Memory B cell (primary cell): ENCODE data around the gene SERP2.

Source experiments
- ATAC-seq: fragments of 150-1000 bp; cut with Tn5 transposase; 2 replicates; pipeline ENCODE4 v1.10.0; 2021; ENCODE audit warnings: low read depth, mild to moderate bottlenecking, moderate library complexity
- DNase-seq, 2 donors: peaks; one replicate each; pipeline ENCODE4 v3.0.0; 2022; ENCODE audit warnings: low spot score in 2 of 2
- H3K27ac Mint-ChIP-seq: one replicate; pipeline ENCODE4 v1.8.0; 2022; ENCODE audit warnings: mild to moderate bottlenecking, moderate library complexity, mixed read lengths
- H3K27me3 Mint-ChIP-seq: one replicate; pipeline ENCODE4 v1.8.0; 2022; ENCODE audit warnings: mixed read lengths
- H3K36me3 Mint-ChIP-seq: one replicate; pipeline ENCODE4 v1.8.0; 2022; ENCODE audit warnings: mild to moderate bottlenecking, mixed read lengths
- H3K4me1 Mint-ChIP-seq: one replicate; pipeline ENCODE4 v1.8.0; 2022; ENCODE audit warnings: mixed read lengths
- H3K4me3 Mint-ChIP-seq: one replicate; pipeline ENCODE4 v1.8.0; 2022; ENCODE audit warnings: mild to moderate bottlenecking, moderate library complexity, mixed read lengths
- H3K9me3 Mint-ChIP-seq: one replicate; pipeline ENCODE4 v1.8.0; 2022; ENCODE audit warnings: mixed read lengths

Gene SERP2

DNA sequence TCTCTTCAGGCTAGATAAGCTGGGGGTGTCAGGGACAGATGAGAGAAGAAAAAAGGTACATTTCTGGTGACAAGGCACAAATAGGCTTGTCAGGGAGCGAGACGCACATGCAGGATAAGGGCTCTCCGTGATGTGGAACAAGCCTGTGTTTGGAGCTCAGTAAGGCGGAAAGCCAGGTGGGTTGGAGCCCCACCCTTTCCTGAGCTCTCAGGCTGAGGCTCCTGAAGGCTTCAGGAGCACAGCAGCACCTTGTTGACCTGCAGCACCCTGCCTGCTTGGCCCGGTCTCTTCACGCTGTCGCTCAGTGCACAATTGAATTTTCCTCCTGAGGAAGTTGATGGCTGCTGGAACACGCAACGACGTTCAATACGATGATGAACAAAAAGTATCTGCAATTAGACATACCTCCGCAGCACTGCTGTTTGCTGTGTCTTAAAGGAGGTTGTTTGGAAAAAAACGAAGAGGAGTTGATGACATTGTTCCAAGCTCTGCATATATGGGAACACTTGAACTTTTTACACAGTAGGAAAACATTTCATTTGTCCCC, 29.3 kb downstream of the SERP2 start:
- DNase-seq: no peak
- no peaks in the 10 kb centered on the region for H3K4me1 Mint-ChIP-seq
- peaks cover 19% of the 10 kb centered on the region for H3K27me3 Mint-ChIP-seq
- H3K4me3 Mint-ChIP-seq: no peak overlapping the region
- H3K36me3 Mint-ChIP-seq: no peaks in the 10 kb centered on the region
- H3K27ac Mint-ChIP-seq: no peak overlapping the region
- no peak for ATAC-seq
- no peaks in the 10 kb centered on the region for H3K9me3 Mint-ChIP-seq

DNA sequence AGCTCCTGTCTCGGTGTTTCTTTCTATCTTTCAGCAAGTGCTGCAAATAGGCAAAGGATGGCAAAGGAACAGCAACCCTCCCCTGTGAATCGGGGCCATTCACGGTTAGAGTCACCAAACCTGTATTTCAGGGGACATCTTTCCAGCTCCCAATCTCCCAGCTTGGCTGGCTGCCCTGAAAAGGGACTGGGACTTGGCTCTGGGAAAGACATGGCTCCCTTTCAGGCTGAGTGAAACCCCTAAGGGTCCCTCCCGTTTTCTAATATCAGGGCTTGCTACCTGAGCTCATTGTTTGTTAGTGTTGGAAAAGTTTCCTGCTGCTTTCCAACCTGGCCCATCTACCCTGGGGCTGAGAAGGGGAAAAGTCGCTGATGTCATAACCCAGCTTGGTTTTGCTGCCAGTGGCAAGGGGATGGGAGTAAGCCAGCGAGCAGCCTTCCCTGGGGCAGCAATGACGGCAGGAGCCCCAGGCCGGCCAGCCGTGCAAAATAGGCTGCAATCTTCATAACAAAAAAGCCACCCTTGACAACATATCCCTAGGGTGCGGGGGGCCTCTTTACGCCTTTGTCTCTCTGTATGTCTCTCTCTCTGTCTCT, 29.9 kb downstream of the SERP2 start:
- H3K4me3 Mint-ChIP-seq: no peak overlapping the region
- no peak for DNase-seq
- no peaks in the 10 kb centered on the region for H3K9me3 Mint-ChIP-seq
- H3K36me3 Mint-ChIP-seq: no peaks in the 10 kb centered on the region
- H3K4me1 Mint-ChIP-seq: no peaks in the 10 kb centered on the region
- ATAC-seq: no peak
- H3K27me3 Mint-ChIP-seq: peaks cover 19% of the 10 kb centered on the region
- H3K27ac Mint-ChIP-seq: no peak overlapping the region

DNA sequence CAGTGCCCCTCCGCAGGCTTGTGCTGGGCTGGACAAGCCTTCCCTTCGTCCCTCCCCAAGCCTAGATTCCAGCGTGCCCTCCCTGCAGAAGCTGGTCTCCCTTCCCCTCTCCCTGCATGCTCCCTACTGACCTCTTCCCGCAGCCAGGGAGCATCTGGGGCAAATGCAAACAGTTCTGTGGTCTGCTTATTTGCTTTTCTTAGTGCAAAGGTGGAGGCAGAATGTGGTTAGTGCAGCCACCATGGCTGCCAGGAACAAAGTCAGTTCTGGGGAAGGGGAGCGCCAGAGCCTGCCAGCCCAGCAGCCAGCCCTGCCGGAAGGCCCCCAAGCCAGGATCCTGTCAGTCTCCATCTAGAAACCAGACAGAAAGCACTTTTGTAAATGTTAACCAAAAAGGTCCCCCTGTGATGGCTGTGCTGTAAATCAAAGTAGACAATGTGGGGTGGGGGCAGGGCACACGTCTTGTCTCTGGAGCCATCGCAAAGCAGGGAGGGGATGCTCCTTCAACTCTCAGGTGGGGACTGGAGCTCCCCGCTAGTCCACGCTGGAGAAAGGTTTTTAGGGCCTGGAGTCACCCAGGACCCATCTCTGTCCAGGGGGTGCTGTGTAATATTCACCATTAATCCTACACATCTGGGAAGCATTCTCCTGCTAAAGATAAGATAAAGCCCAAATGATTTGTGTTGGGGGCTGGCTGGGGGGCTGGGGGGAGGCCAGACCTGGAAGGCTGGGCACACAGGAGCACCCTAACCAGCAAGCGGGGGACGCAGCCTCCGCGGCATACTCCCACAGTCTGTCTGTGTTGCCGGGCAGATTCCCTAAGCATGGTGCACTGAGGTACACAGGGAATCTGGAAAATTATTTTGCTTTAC, 30.9 kb downstream of the SERP2 start:
- Mint-ChIP-seq H3K27ac (no peak overlapping the region), H3K4me3 (no peak overlapping the region)

DNA sequence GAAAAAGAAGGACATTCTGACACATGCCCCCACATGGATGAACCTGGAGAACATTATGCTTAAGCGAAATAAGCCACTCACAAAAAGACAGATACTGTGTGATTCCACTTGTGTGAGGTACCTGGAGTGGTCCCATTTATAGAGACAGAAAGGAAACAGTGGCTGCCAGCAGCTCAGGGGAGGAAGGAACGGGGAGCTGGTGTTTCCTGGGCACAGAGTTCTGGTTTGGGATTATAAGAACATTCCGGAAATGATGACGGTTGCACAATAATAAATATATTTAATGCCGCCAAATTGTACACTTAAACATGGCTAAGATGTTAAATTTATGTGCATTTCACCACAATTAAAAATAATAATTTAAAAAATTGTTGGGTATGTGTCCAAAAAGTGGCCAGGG, 33.0 kb downstream of the SERP2 start:
- DNase-seq: no peak
- Mint-ChIP-seq H3K27me3 (peaks cover 18% of the 10 kb centered on the region), H3K9me3 (no peaks in the 10 kb centered on the region), H3K27ac (no peak overlapping the region), H3K36me3 (no peaks in the 10 kb centered on the region), H3K4me1 (no peaks in the 10 kb centered on the region), H3K4me3 (no peak overlapping the region)
- ATAC-seq: no peak

More for the DNA sequence above, 30.9 kb downstream of the SERP2 start:
- Mint-ChIP-seq H3K36me3 (no peaks in the 10 kb centered on the region), H3K27me3 (peaks cover 13% of the 10 kb centered on the region), H3K4me1 (no peaks in the 10 kb centered on the region), H3K9me3 (no peaks in the 10 kb centered on the region)
- DNase-seq (no peak), ATAC-seq (no peak)

- no peak overlapping the region for H3K27ac Mint-ChIP-seq
- no peak overlapping the region for H3K4me3 Mint-ChIP-seq
- DNase-seq: no peak
- no peaks in the 10 kb centered on the region for H3K4me1 Mint-ChIP-seq
- ATAC-seq: no peak
- H3K36me3 Mint-ChIP-seq: no peaks in the 10 kb centered on the region
- peaks cover 18% of the 10 kb centered on the region for H3K27me3 Mint-ChIP-seq
- no peaks in the 10 kb centered on the region for H3K9me3 Mint-ChIP-seq
Observed at GRCh38 chr13:44407379-44407778, 33.8 kb downstream of the SERP2 start.

GRCh38 chr13:44407891-44408290, 34.3 kb downstream of the SERP2 start:
- Mint-ChIP-seq H3K27me3 (peaks cover 18% of the 10 kb centered on the region), H3K4me3 (no peak overlapping the region), H3K36me3 (no peaks in the 10 kb centered on the region), H3K4me1 (no peaks in the 10 kb centered on the region), H3K9me3 (no peaks in the 10 kb centered on the region), H3K27ac (no peak overlapping the region)
- no peak for ATAC-seq
- DNase-seq: no peak

DNA sequence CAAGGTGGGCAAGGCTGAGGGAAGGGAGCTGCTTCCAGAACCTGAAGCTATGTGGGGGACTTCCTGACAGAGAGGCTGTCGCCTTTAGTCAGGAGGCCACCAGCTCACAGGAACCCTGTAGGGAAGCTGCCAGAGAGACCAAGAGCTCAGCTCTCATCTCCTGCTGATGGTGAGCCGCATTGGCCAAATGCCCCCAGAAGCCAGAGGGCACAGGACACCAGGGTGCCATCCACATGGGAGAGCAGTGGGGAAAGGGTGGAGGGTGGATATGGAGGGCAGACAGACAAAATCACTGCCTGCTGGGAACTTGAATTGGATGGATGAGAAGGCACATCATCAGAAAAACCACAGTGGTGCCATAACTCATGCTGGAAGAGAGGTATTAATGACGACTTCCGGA, 36.0 kb downstream of the SERP2 start:
- H3K27me3 Mint-ChIP-seq: peaks cover 18% of the 10 kb centered on the region
- no peaks in the 10 kb centered on the region for H3K4me1 Mint-ChIP-seq
- H3K9me3 Mint-ChIP-seq: no peaks in the 10 kb centered on the region
- no peak for ATAC-seq
- no peak for DNase-seq
- H3K27ac Mint-ChIP-seq: no peak overlapping the region
- no peaks in the 10 kb centered on the region for H3K36me3 Mint-ChIP-seq
- H3K4me3 Mint-ChIP-seq: no peak overlapping the region

GRCh38 chr13:44410328-44410859, 36.8 kb downstream of the SERP2 start:
- peaks cover 18% of the 10 kb centered on the region for H3K27me3 Mint-ChIP-seq
- H3K4me1 Mint-ChIP-seq: no peaks in the 10 kb centered on the region
- no peak overlapping the region for H3K27ac Mint-ChIP-seq
- no peaks in the 10 kb centered on the region for H3K9me3 Mint-ChIP-seq
- DNase-seq (no peak), ATAC-seq (no peak)
- H3K4me3 Mint-ChIP-seq: no peak overlapping the region
- H3K36me3 Mint-ChIP-seq: no peaks in the 10 kb centered on the region

DNA sequence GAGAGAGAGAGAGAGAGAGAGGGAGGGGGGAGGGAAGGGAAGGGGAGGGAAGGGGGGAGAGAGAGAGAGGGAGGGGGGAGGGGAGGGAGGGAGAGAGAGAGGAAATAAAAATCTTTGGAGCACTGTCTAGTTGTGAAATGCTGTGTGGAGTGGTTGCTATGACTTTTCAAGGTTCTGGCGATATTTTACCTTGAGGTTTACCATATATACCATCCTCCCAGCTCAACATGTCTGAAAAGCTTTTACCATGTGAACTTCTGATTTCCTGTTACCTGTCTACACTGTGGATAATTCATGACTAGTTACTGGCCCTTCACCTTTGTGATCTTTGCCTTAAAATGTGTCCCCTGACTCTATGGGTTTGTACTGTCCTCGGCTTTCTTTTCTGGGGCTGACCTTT, 38.2 kb downstream of the SERP2 start:
- DNase-seq (no peak), ATAC-seq (no peak)
- Mint-ChIP-seq H3K9me3 (no peaks in the 10 kb centered on the region), H3K27ac (no peak overlapping the region), H3K27me3 (peaks cover 15% of the 10 kb centered on the region), H3K4me3 (no peak overlapping the region), H3K4me1 (peaks cover 4% of the 10 kb centered on the region), H3K36me3 (no peaks in the 10 kb centered on the region)

DNA sequence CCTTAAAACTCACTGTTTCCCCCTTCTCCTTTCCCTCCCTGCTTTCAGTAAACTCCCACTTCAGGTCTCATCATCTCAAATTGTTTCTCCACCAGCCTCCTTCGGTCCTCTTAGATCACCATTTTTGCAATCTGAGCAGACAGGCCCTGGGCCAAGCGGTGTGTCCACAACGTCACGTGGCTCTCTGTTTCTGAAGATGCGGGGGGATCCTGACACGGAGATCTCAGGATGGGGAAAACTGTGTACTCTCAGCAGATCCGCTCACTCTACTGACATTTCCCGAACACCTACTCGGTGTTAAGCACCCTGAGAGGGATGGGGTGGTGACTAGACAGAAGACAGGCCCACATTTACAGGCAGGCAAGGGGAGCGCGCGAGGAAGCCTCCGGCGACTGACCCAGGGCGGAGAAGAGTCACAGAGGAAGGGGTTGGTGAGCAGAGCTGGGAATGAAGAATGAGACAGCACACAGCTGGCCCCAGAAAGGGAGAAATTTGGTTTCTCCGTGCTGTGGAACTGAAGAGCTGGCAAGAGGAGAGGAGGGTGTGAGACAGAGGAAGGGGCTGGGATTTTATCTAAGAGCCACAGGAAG, 38.8 kb downstream of the SERP2 start:
- Mint-ChIP-seq H3K27me3 (peaks cover 13% of the 10 kb centered on the region), H3K36me3 (no peaks in the 10 kb centered on the region), H3K4me1 (peaks cover 4% of the 10 kb centered on the region), H3K27ac (no peak overlapping the region), H3K9me3 (no peaks in the 10 kb centered on the region), H3K4me3 (no peak overlapping the region)
- ATAC-seq (no peak), DNase-seq (no peak)

GRCh38 chr13:44413095-44413494, 39.5 kb downstream of the SERP2 start:
- H3K27me3 Mint-ChIP-seq: peaks cover 13% of the 10 kb centered on the region
- H3K4me1 Mint-ChIP-seq: peaks cover 8% of the 10 kb centered on the region
- no peaks in the 10 kb centered on the region for H3K36me3 Mint-ChIP-seq
- DNase-seq: no peak
- H3K4me3 Mint-ChIP-seq: no peak overlapping the region
- no peaks in the 10 kb centered on the region for H3K9me3 Mint-ChIP-seq
- no peak for ATAC-seq
- H3K27ac Mint-ChIP-seq: no peak overlapping the region

- ATAC-seq (no peak), DNase-seq (no peak)
- no peak overlapping the region for H3K4me3 Mint-ChIP-seq
- H3K4me1 Mint-ChIP-seq: peaks cover 9% of the 10 kb centered on the region
- no peak overlapping the region for H3K27ac Mint-ChIP-seq
- H3K27me3 Mint-ChIP-seq: peaks cover 11% of the 10 kb centered on the region
- no peaks in the 10 kb centered on the region for H3K36me3 Mint-ChIP-seq
- H3K9me3 Mint-ChIP-seq: no peaks in the 10 kb centered on the region
Observed at GRCh38 chr13:44414716-44415115, 41.1 kb downstream of the SERP2 start.

GRCh38 chr13:44415815-44416214, 42.2 kb downstream of the SERP2 start:
- no peak overlapping the region for H3K4me3 Mint-ChIP-seq
- H3K27ac Mint-ChIP-seq: no peak overlapping the region
- ATAC-seq (no peak), DNase-seq (no peak)
- H3K4me1 Mint-ChIP-seq: peaks cover 9% of the 10 kb centered on the region
- no peaks in the 10 kb centered on the region for H3K9me3 Mint-ChIP-seq
- H3K36me3 Mint-ChIP-seq: no peaks in the 10 kb centered on the region
- H3K27me3 Mint-ChIP-seq: peaks cover 8% of the 10 kb centered on the region

GRCh38 chr13:44416301-44416700, 42.7 kb downstream of the SERP2 start:
- no peak for ATAC-seq
- Mint-ChIP-seq H3K36me3 (no peaks in the 10 kb centered on the region), H3K27ac (no peak overlapping the region), H3K4me3 (no peak overlapping the region), H3K27me3 (peaks cover 10% of the 10 kb centered on the region), H3K9me3 (no peaks in the 10 kb centered on the region), H3K4me1 (peaks cover 9% of the 10 kb centered on the region)
- no peak for DNase-seq
